AG04449 (cell line): Measurements from ENCODE around the gene DNAJC21.

Experiments
- CTCF ChIA-PET: fragments of 350-600 bp; formaldehyde crosslinking; extraction: SDS; loops from one replicate; lab custom pipeline; 2021; ENCODE audit warnings: antibody characterized with exemption; lab: Yijun Ruan, JAX
- POLR2A ChIA-PET: fragments of 400-600, 350-600 bp; formaldehyde crosslinking; extraction: SDS; loops from one replicate; lab custom pipeline; 2020; ENCODE audit warnings: antibody characterized with exemption, inconsistent platforms; lab: Yijun Ruan, JAX
- DNase-seq: peaks from one replicate; pipeline ENCODE4 v3.0.0-alpha.2; 2010; ENCODE audit warnings: low read depth, low spot score
- H3K4me3 ChIP-seq: 2 replicates; pipeline ENCODE4 v1.5.1; 2011; ENCODE audit warnings: low read depth, mild to moderate bottlenecking, control low read depth, low read length
- TF ChIP-seq, protein P1 (sequence below): IDR thresholded peaks from one replicate; pipeline ENCODE4 v1.5.1; 2011; ENCODE audit warnings: mild to moderate bottlenecking, moderate library complexity, low read length, control low read depth, inconsistent platforms; ENCODE audit not compliant: insufficient read depth; ENCODE audit errors: missing control alignments

Gene DNAJC21

DNA sequence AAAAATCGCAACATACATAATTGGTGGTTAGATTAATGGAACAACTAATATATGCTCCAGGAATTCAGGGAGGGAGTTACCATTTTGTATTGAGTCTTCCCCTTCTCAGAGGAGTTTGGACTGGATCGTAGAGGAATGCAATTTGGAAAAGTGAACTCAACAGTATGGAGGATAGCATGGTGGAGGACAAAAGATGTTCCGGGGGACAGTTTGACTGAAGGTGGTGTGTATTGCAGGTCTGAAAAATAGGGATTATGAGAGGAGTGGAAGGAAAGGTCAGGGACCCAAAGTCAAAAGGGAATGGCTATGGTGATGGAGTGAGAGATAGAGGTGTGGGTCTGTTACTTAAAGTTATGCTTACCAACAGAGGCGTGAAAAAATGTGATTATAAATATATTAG lies 1.5 kb downstream of the DNAJC21 start:
- ChIA-PET POLR2A (interaction anchor here (1.1 kb wide), 1 partner anchor 15 kb away, joined by 3 read pairs; the partner anchor contains the start of genes BRIX1 and RAD1), CTCF (interaction anchor here (1.0 to 2.5 kb wide), 3 partner anchors 14 to 445 kb away, joined by 3 to 15 read pairs (median 9); partner anchors contain the start of genes BRIX1 and RAD1)
- peak overlapping the region; percentile 91 for H3K4me3 ChIP-seq
- DNase-seq = no peak
- TF ChIP-seq, protein P1, sequence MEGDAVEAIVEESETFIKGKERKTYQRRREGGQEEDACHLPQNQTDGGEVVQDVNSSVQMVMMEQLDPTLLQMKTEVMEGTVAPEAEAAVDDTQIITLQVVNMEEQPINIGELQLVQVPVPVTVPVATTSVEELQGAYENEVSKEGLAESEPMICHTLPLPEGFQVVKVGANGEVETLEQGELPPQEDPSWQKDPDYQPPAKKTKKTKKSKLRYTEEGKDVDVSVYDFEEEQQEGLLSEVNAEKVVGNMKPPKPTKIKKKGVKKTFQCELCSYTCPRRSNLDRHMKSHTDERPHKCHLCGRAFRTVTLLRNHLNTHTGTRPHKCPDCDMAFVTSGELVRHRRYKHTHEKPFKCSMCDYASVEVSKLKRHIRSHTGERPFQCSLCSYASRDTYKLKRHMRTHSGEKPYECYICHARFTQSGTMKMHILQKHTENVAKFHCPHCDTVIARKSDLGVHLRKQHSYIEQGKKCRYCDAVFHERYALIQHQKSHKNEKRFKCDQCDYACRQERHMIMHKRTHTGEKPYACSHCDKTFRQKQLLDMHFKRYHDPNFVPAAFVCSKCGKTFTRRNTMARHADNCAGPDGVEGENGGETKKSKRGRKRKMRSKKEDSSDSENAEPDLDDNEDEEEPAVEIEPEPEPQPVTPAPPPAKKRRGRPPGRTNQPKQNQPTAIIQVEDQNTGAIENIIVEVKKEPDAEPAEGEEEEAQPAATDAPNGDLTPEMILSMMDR = no peak

DNA sequence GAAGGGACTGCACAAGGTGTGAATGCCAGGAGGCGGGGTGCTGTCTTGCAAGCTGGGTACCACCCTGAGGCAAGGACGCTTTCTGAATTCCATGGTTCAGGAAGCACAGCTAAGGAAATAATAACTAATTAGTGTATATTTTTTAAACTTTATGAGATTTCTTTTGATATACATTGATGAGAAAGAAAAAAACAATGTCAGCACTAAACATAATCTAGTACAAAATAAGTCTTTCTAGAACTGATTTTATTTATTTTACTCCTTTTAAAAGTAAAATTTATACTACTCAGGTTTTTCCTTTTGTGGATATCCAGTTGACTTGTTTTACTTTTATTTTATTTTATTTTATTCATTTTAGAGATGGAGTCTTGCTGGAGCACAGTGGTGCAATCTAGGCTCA lies 3.6 kb downstream of the DNAJC21 start:
- no peak overlapping the region for H3K4me3 ChIP-seq
- TF ChIP-seq, protein P1 = no peak
- ChIA-PET CTCF (no interaction called here), POLR2A (no interaction called here)
- DNase-seq = no peak

DNA sequence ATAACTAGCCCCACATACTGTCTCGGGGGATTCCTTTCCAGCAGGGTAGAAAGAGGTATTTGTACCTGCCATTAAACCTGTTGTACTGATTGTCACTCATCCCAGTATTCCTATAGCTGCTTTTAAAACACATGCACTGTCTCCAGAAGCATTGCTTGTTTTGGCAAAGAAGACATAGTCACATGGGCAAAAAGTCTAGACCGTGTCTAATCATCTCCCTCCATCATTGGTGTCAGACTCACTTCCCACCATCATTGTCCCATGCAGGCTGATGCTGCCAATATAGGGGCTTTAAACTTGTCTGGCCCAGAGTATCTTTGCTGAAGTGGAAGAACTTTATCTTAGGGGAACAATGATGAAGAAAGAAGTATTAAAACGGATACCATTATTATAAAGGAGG lies 12.6 kb downstream of the DNAJC21 start:
- DNase-seq = no peak
- POLR2A ChIA-PET = no interaction called here
- CTCF ChIA-PET = interaction anchor here (0.7 kb wide), 1 partner anchor 61 kb away, joined by 3 read pairs; no protein-coding TSS in a partner anchor
- H3K4me3 ChIP-seq = no peak overlapping the region
- TF ChIP-seq, protein P1 = no peak

DNA sequence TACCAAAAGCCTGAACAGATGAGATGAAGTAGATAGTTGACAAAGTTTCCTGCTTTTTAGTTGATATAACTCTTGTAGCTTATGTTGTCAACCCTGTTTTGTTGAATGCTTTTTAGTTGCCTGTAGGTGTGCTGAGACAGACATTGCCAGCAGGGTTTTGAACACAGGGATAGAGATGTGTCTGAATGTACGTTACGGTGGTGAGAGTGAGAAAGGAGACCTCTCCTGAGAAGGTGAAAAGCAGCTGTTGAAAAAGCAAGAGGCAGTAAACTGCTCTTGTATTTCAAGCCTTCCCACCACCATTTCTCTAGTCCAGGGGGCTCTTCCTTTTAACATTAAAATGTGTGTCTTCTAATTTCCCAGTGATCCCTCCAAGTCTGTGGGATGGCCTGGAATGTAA lies 14.7 kb downstream of the DNAJC21 start:
- TF ChIP-seq, protein P1 = no peak
- ChIA-PET CTCF (interaction anchor here (0.9 to 2.4 kb wide), 3 partner anchors 14 to 58 kb away, joined by 3 to 9 read pairs (median 4); no protein-coding TSS in a partner anchor), POLR2A (no interaction called here)
- DNase-seq = no peak
- no peak overlapping the region for H3K4me3 ChIP-seq

DNA sequence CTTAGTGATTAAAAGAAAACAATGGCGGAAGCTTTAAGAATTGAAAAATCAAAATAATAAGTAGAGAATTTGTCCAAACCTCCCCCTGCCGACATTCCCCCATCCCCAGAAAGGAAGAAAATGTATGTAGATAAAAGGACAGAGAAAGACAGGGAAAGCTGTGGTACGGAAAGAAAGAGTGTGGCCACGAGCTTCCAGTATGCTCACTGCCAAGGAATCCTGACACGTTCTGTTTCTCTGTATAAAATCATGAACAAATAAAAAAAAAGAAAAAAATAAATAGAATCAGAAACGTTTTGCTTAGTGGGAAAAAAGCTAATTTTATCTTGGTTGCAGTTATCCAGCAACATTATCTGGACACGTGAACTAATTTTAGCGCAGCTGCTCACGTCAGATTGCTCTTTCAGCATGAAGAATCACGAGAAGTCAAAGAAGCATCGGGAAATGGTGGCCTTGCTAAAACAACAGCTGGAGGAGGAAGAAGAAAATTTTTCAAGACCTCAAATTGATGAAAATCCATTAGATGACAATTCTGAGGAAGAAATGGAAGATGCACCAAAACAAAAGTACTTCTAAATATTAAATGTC lies 15.2 kb downstream of the DNAJC21 start:
- ChIA-PET CTCF (interaction anchor here (0.9 to 2.4 kb wide), 3 partner anchors 13 to 58 kb away, joined by 3 to 9 read pairs (median 4); no protein-coding TSS in a partner anchor), POLR2A (no interaction called here)
- DNase-seq = no peak
- no peak overlapping the region for H3K4me3 ChIP-seq
- TF ChIP-seq, protein P1 = no peak

DNA sequence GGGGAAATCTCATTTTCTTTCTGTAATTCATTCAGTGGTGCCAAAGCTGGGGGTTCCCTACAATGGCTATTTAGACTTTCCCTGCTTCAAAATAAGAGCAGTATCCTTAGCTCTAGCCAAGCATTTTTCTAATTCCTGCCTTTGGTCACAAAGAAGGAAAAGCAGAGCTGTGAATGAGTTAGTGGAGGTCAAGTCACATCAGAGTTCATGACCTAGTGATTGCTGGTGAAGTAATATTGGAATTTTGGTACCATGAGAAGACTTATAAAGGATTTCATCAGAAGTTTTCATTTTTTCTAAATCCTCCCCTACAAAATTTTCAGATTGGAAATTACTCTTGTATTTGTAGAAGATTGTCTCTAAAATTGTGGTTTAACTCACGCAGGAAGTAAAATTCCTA lies 28.0 kb downstream of the DNAJC21 start:
- CTCF ChIA-PET = interaction anchor here (0.7 to 7.4 kb wide), 12 partner anchors 10 to 225 kb away, joined by 3 to 72 read pairs (median 5); no protein-coding TSS in a partner anchor
- POLR2A ChIA-PET = no interaction called here
- peak; percentile 9 for DNase-seq

More for the DNA sequence above, 28.0 kb downstream of the DNAJC21 start:
- TF ChIP-seq, protein P1 = no peak
- H3K4me3 ChIP-seq = no peak overlapping the region
